SJCRH30 (cell line): ENCODE data around the gene CBARP. TPM values are rescaled to one million over a fixed set of nuclear protein-coding genes. Genes with fewer than 3 reads are reported as not detected.

Experiments
- DNase-seq, 2 experiments: peaks; one replicate each; pipeline ENCODE4 v3.0.0-alpha.2; 2015 to 2020
- H3K27ac ChIP-seq: fragments of 250-450 bp; sonication (Bioruptor Pico); 2 replicates; pipeline ENCODE4 v1.5.1; 2020; ENCODE audit warnings: mild to moderate bottlenecking, moderate library complexity
- H3K27me3 ChIP-seq: fragments of 250-450 bp; sonication (Bioruptor Pico); 2 replicates; pipeline ENCODE4 v1.5.1; 2020; ENCODE audit warnings: mild to moderate bottlenecking, moderate library complexity
- H3K36me3 ChIP-seq: fragments of 250-450 bp; sonication (Bioruptor Pico); 2 replicates; pipeline ENCODE4 v1.5.1; 2020; ENCODE audit warnings: mild to moderate bottlenecking, moderate library complexity
- H3K4me1 ChIP-seq: fragments of 250-450 bp; sonication (Bioruptor Pico); 2 replicates; pipeline ENCODE4 v1.5.1; 2020; ENCODE audit warnings: mild to moderate bottlenecking, moderate library complexity
- H3K4me3 ChIP-seq: fragments of 250-450 bp; sonication (Bioruptor Pico); 2 replicates; pipeline ENCODE4 v1.5.1; 2020; ENCODE audit warnings: mild to moderate bottlenecking, moderate library complexity
- H3K9me3 ChIP-seq: fragments of 250-450 bp; sonication (Bioruptor Pico); replicated peaks from 2 replicates; pipeline ENCODE4 v1.5.1; 2020; ENCODE audit warnings: mild to moderate bottlenecking, moderate library complexity
- total RNA-seq: library from RNA; depleted of rRNA; stranded (reverse); fragments of >200 nt; shearing (Covaris generic); gene quantifications from 2 replicates; pipeline ENCODE4 v1.2.3, GENCODE V29; 2014

The CBARP gene
- total RNA-seq, 1 experiment from 2014 or later, result 1.9 TPM

GRCh38 chr19:1279782-1280341 lies 42.1 kb upstream of the CBARP start:
- peak; percentile 79 to 91 for DNase-seq
- Histone ChIP-seq H3K4me1 (no peaks in the 10 kb centered on the region), H3K36me3 (peaks cover 10% of the 10 kb centered on the region), H3K4me3 (no peak overlapping the region), H3K27ac (no peak overlapping the region), H3K27me3 (peaks cover 22% of the 10 kb centered on the region), H3K9me3 (no peaks in the 10 kb centered on the region)

DNA sequence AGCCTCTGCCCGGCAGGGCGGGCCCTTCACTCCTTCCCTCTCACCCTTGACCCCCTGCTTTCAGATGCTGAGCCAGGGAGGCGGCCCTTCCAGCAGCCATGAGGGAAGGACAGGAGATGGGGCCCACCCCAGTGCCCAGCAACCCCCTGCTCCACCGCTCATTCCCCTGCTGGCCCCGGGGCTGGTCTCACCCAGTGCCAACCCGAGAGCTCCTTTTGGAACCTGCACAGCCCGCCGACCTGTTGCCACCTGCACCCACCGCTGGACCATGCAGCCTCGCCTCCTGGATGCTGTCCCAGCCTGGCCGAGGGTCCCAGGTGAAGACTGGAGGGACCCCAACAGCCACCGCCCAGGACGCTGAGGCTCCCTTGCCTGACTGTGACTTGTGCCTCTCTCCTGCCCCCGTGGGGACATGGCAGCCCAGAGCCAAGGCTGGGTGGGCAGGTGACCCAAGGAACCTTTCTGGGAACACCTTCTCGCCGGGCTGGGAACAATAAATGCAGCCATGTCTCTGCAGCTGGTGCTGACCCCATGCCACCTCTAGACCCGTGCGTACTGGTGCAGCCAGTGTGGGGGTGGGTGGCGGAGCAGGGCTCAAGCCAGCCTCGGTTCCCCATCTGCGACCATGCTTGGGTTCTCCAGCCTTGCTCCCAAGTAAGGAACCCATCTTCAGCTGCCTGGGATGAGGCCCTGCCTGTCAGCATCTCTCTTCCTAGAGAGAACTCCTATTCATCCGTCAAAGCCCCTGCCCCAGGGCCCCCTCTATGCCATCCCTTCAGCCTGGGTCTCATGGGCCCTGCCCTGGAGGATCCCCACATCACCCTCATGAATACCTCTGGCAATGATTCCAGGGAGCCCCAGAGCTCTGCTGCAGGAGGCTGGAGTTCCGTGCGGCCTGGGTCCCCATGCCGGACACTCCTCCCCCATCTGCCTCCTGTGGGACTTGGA lies 41.2 kb upstream of the CBARP start:
- H3K36me3 ChIP-seq, result peaks cover 18% of the 10 kb centered on the region
- DNase-seq, result no peak
- H3K27ac ChIP-seq, result no peak overlapping the region
- no peaks in the 10 kb centered on the region for H3K9me3 ChIP-seq
- H3K4me1 ChIP-seq, result no peaks in the 10 kb centered on the region
- H3K27me3 ChIP-seq, result peaks cover 13% of the 10 kb centered on the region
- H3K4me3 ChIP-seq, result no peak overlapping the region

- Histone ChIP-seq H3K27ac (no peak overlapping the region), H3K4me3 (no peak overlapping the region), H3K27me3 (peaks cover 4% of the 10 kb centered on the region), H3K9me3 (no peaks in the 10 kb centered on the region), H3K36me3 (peaks cover 27% of the 10 kb centered on the region), H3K4me1 (no peaks in the 10 kb centered on the region)
- no peak for DNase-seq
Observed at GRCh38 chr19:1278074-1278473, 40.3 kb upstream of the CBARP start.

DNA sequence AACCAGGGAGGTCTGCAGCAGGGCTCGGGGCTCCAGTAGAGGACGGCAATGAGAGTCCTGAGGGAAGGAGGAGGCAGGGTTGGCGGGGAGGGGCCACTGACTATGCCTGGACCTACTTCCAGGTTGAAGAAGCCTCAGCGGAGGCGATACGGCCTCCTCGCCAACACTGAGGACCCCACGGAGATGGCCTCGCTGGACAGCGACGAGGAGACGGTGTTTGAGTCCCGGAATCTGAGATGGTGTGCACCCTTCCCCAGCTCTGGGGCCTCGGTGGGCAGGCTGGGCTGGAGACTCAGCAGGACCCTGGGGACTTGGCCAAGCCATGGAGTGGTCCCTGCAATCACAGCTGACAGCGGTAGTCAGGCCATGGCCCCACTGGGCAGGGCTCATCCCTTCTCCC lies 39.3 kb upstream of the CBARP start:
- no peak overlapping the region for H3K27ac ChIP-seq
- H3K4me3 ChIP-seq, result no peak overlapping the region
- H3K36me3 ChIP-seq, result peaks cover 30% of the 10 kb centered on the region
- H3K4me1 ChIP-seq, result no peaks in the 10 kb centered on the region
- DNase-seq, result no peak
- no peaks in the 10 kb centered on the region for H3K9me3 ChIP-seq
- H3K27me3 ChIP-seq, result no peaks in the 10 kb centered on the region

GRCh38 chr19:1276628-1277022 lies 38.8 kb upstream of the CBARP start:
- Histone ChIP-seq H3K4me1 (no peaks in the 10 kb centered on the region), H3K4me3 (peak overlapping the region; percentile 72), H3K27me3 (no peaks in the 10 kb centered on the region), H3K27ac (no peak overlapping the region), H3K36me3 (peaks cover 32% of the 10 kb centered on the region), H3K9me3 (no peaks in the 10 kb centered on the region)
- DNase-seq, result no peak

GRCh38 chr19:1275976-1276627 lies 38.3 kb upstream of the CBARP start:
- Histone ChIP-seq H3K4me1 (no peaks in the 10 kb centered on the region), H3K27me3 (no peaks in the 10 kb centered on the region), H3K4me3 (peak overlapping the region; percentile 72), H3K9me3 (no peaks in the 10 kb centered on the region), H3K27ac (peak overlapping the region; percentile 72), H3K36me3 (peaks cover 34% of the 10 kb centered on the region)
- DNase-seq, result no peak

GRCh38 chr19:1275260-1275975 lies 37.6 kb upstream of the CBARP start, which contains the start of gene FAM174C:
Gene FAM174C, plus strand, starts transcription at chr19:1275530. Its CDS starts 20 bp downstream, at chr19:1275550.
- peak within 1 kb of the TSS; percentile 72 for H3K4me3 ChIP-seq
- peaks cover 41% of the 10 kb centered on the region for H3K36me3 ChIP-seq
- H3K4me1 ChIP-seq, result no peaks in the 10 kb centered on the region
- no peaks in the 10 kb centered on the region for H3K27me3 ChIP-seq
- DNase-seq, result peak; percentile 96
- H3K27ac ChIP-seq, result peak within 1 kb of the TSS; percentile 72
- H3K9me3 ChIP-seq, result no peaks in the 10 kb centered on the region

DNA sequence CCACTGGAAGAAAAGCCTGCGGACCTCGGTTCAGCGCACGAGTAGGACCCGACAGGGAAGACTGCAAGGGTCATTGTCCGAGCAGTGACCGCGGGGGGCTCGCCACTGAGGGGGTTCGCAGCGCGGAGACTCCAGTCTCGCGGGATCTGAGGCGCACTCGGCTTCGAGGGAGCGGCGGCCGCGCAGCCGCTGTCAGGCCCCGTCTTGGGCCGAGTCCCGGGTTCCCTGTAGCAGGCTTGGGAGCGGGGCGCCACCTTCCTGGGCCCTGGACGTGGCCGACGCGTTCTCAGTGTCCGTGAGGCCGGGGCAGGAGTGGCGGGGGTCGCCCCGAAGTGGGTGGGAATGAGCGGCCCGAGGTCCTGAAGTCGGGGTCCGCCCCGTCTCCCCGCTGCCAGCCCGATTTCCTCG lies 37.1 kb upstream of the CBARP start:
- Histone ChIP-seq H3K27ac (peak overlapping the region; percentile 20; the same call in 1 of the 2 replicates), H3K27me3 (no peaks in the 10 kb centered on the region), H3K4me3 (peak overlapping the region; percentile 72), H3K4me1 (no peaks in the 10 kb centered on the region), H3K36me3 (peaks cover 43% of the 10 kb centered on the region), H3K9me3 (no peaks in the 10 kb centered on the region)
- no peak for DNase-seq

DNA sequence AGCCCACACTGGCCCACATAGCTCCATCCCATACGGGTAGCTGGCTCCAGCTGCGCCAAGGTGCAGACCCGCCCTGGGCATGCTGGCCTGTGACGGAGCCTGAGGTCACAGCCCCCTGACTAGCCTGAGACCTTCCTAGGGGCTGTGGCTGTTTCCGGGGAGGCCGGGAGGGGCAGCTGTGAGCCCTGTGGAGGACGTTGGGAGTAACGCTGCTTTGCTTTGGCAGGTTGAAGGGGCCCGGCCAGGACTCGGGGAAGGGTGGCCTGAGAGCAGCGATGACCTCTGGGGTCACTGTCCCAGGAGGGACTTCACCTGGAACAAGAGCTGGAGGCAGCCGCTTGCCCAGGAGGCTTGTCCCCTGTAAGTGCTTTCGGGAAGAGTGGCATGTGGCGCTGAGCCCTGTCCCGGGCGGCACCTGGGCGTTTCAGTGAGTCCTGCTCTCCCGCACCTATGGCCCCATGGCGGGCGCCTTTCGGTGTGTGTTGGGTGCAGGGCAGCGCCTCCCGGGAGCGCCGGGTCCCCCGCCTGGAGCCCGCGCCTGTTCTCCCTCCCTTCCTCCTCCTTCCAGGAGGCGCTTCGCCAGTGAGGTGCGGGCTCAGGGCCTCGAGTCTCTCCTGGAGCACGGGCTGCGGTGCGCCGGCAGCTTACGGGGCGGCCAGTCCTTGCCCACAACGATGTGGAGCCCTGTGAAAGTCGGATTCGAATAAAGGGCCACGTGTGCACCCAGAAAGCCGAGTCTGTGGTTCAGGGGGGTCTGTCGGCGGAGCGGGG lies 36.5 kb upstream of the CBARP start:
- H3K27me3 ChIP-seq, result no peaks in the 10 kb centered on the region
- H3K27ac ChIP-seq, result no peak overlapping the region
- H3K36me3 ChIP-seq, result peaks cover 40% of the 10 kb centered on the region
- no peak overlapping the region for H3K4me3 ChIP-seq
- H3K4me1 ChIP-seq, result no peaks in the 10 kb centered on the region
- no peak for DNase-seq
- H3K9me3 ChIP-seq, result no peaks in the 10 kb centered on the region

DNA sequence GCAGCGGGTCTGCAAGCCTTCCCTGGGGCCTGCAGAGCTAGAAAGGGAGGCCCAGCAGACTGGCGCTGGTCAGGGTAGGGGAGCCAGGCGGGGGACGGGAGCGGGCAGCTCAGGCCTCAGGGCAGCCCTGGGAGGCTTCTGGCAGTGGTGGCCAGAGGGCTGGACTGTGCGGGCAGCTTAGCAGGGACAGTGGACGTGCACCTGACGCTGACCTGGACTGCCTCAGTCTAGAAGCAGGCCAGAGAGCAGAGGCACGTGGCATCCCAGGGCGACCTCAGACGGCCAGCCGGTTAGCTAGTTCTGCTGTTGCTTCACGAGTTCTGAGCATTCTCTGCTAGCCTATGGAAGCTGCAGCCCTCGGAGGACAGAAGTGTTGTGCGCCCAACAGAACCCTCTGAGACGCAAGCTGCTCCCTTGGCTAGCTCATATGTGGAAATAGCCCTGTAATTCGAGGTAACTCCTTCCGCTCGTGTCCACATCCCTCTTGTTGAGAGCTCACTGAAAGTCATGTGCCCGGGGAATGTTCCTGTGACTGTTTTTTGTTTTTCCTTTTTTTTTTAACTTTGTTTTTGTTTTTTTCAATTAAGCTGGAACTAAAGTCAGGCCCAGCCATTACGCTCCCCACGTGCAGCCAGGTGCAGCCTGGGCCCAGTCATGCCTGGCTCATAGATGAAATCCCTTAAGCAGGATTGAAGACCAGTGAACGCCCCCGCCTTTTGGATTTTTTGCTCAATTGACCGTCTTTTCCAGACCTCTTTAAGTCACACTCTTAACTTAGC lies 35.6 kb upstream of the CBARP start:
- Histone ChIP-seq H3K4me3 (no peak overlapping the region), H3K4me1 (peaks cover 4% of the 10 kb centered on the region; the same call in 1 of the 2 replicates), H3K36me3 (peaks cover 36% of the 10 kb centered on the region), H3K27ac (no peak overlapping the region), H3K9me3 (no peaks in the 10 kb centered on the region), H3K27me3 (no peaks in the 10 kb centered on the region)
- no peak for DNase-seq

- no peak overlapping the region for H3K4me3 ChIP-seq
- DNase-seq, result no peak
- H3K9me3 ChIP-seq, result no peaks in the 10 kb centered on the region
- H3K4me1 ChIP-seq, result peaks cover 6% of the 10 kb centered on the region; the same call in 1 of the 2 replicates
- no peaks in the 10 kb centered on the region for H3K27me3 ChIP-seq
- H3K36me3 ChIP-seq, result peaks cover 36% of the 10 kb centered on the region
- no peak overlapping the region for H3K27ac ChIP-seq
Observed at GRCh38 chr19:1272423-1273262, 34.8 kb upstream of the CBARP start.

DNA sequence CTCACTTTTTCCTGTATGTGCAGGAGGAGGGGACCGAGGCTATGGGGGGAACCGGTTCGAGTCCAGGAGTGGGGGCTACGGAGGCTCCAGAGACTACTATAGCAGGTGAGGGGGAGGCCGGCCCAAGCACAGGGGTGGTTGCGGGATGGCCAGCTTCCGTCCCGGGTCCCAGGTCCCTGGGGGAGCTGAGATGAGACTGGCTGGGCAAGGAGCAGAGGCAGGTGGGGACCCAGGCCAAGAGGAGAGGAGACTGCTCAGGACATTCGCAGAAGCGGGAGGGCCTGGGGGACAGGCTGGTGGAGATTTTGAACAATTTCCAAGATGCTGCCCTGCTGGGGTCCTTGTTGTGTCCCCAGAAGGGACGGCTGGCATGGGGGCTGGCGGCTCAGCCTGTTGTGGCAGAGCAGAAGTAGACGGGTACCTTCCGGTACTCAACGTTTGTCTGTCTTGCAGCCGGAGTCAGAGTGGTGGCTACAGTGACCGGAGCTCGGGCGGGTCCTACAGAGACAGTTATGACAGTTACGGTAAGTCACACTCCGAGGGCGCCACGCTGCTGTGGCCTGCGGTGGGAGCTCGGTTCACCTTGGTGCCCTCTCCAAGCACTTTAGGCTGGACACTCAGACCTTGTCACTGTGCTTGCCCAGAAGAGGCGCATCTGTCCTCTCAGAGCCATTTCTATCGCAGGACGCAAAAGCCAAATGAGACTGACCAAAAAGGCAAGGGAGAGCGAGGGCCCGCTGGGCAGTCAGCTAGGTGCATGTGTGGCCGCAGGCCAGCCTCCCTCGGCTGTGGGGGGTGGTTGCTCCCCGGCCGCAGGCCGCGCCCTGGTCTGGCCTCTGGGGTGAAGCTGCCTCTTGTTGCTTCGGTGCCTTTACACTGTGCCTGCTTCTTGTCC lies 34.0 kb upstream of the CBARP start:
- peaks cover 6% of the 10 kb centered on the region; the same call in 1 of the 2 replicates for H3K4me1 ChIP-seq
- peaks cover 36% of the 10 kb centered on the region for H3K36me3 ChIP-seq
- no peak overlapping the region for H3K4me3 ChIP-seq
- DNase-seq, result no peak
- no peak overlapping the region for H3K27ac ChIP-seq
- no peaks in the 10 kb centered on the region for H3K9me3 ChIP-seq
- no peaks in the 10 kb centered on the region for H3K27me3 ChIP-seq
